ENCODE data around the gene POLA2. TPM values are rescaled to one million over a fixed set of nuclear protein-coding genes. Genes with fewer than 3 reads are reported as not detected.

The POLA2 gene
- total RNA-seq, 1 experiment from 2014 or later: 39.0 TPM

GRCh38 chr11:65242389-65242788 lies 19.4 kb upstream of the POLA2 start:
- ChIA-PET CTCF (no interaction called here), POLR2A (no interaction called here)
- intact Hi-C loops (cut with micrococcal nuclease; ENCODE audit: unreplicated experiment): no loop called here
- H3K27ac ChIP-seq (ENCODE audit: low read length): no peak overlapping the region
- no peaks in the 10 kb centered on the region for H3K4me1 ChIP-seq (ENCODE audit: control insufficient read depth, insufficient read depth, low read length)
- in situ Hi-C loops (cut with HindIII; ENCODE audit: low pct_unique_long_range_greater_than_20kb, low sequenced_read_pairs): no loop called here
- no peaks in the 10 kb centered on the region for H3K36me3 ChIP-seq (ENCODE audit: control insufficient read depth, insufficient read depth, low read length)
- no TSS peak for BruUV-seq (replicated peaks)
- no peak for ATAC-seq
- TF ChIP-seq SIN3A (IDR thresholded peaks at IDR 0.05; ENCODE audit: borderline replicate concordance, insufficient read depth, low read depth, low read length) (no peak), POLR2AphosphoS5 (IDR thresholded peaks at IDR 0.05; ENCODE audit: low read depth, low read length) (no peak), TCF7L2 (IDR thresholded peaks at IDR 0.05; ENCODE audit: low read depth, low read length) (no peak), CTCF (IDR thresholded peaks at IDR 0.05) (no peak)
- TF ChIP-seq, protein P1, sequence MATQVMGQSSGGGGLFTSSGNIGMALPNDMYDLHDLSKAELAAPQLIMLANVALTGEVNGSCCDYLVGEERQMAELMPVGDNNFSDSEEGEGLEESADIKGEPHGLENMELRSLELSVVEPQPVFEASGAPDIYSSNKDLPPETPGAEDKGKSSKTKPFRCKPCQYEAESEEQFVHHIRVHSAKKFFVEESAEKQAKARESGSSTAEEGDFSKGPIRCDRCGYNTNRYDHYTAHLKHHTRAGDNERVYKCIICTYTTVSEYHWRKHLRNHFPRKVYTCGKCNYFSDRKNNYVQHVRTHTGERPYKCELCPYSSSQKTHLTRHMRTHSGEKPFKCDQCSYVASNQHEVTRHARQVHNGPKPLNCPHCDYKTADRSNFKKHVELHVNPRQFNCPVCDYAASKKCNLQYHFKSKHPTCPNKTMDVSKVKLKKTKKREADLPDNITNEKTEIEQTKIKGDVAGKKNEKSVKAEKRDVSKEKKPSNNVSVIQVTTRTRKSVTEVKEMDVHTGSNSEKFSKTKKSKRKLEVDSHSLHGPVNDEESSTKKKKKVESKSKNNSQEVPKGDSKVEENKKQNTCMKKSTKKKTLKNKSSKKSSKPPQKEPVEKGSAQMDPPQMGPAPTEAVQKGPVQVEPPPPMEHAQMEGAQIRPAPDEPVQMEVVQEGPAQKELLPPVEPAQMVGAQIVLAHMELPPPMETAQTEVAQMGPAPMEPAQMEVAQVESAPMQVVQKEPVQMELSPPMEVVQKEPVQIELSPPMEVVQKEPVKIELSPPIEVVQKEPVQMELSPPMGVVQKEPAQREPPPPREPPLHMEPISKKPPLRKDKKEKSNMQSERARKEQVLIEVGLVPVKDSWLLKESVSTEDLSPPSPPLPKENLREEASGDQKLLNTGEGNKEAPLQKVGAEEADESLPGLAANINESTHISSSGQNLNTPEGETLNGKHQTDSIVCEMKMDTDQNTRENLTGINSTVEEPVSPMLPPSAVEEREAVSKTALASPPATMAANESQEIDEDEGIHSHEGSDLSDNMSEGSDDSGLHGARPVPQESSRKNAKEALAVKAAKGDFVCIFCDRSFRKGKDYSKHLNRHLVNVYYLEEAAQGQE (IDR thresholded peaks at IDR 0.05; ENCODE audit: insufficient read depth in 1 of 2, low read depth in 2 of 2, low read length in 1 of 2): no peak
- H3K9me3 ChIP-seq (ENCODE audit: control insufficient read depth, insufficient read depth, low read depth, low read length): peaks cover 2% of the 10 kb centered on the region; the same call in 1 of the 2 replicates
- no peak overlapping the region for H3K4me3 ChIP-seq (ENCODE audit: low read depth in 2 of 2, low read length in 2 of 2)
- H3K27me3 ChIP-seq (ENCODE audit: control insufficient read depth, insufficient read depth, low read length): no peaks in the 10 kb centered on the region
- DNase-seq (ENCODE audit: low read depth, low spot score): no peak

DNA sequence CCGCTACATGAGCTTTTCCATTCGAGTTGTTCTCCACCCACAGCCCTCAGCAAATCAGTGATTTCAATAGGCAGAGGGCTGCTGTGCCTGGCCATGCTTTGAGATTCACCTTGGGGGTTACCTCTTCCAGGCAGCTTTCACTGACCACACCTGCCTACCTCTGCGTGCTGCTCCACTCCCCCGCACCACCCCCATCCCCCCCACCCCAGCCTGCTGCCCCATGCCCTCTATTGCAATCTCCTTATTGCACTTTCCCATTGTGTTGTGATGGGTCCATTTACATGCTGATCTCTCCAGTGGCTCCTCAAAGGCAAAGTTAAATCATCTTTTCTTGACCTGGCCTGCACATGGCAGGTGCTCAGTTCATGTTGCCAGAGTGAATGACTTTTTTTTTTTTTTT lies 18.0 kb upstream of the POLA2 start:
- CTCF ChIA-PET: interaction anchor here (0.7 kb wide), 1 partner anchor 36 kb away, joined by 5 read pairs; no protein-coding TSS in a partner anchor

More for the DNA sequence above, 18.0 kb upstream of the POLA2 start:
- no peak for DNase-seq (ENCODE audit: low read depth, low spot score)
- Histone ChIP-seq H3K4me3 (ENCODE audit: low read depth in 2 of 2, low read length in 2 of 2) (no peak overlapping the region), H3K36me3 (ENCODE audit: control insufficient read depth, insufficient read depth, low read length) (no peaks in the 10 kb centered on the region), H3K9me3 (ENCODE audit: control insufficient read depth, insufficient read depth, low read depth, low read length) (peaks cover 2% of the 10 kb centered on the region; the same call in 1 of the 2 replicates), H3K27me3 (ENCODE audit: control insufficient read depth, insufficient read depth, low read length) (no peaks in the 10 kb centered on the region), H3K27ac (ENCODE audit: low read length) (no peak overlapping the region), H3K4me1 (ENCODE audit: control insufficient read depth, insufficient read depth, low read length) (no peaks in the 10 kb centered on the region)
- no TSS peak for BruUV-seq (replicated peaks)
- in situ Hi-C loops (cut with HindIII; ENCODE audit: low pct_unique_long_range_greater_than_20kb, low sequenced_read_pairs): no loop called here
- ATAC-seq: no peak
- TF ChIP-seq CTCF (IDR thresholded peaks at IDR 0.05): no peak
- TF ChIP-seq SIN3A (IDR thresholded peaks at IDR 0.05; ENCODE audit: borderline replicate concordance, insufficient read depth, low read depth, low read length): no peak
- TF ChIP-seq POLR2AphosphoS5 (IDR thresholded peaks at IDR 0.05; ENCODE audit: low read depth, low read length): no peak
- TF ChIP-seq TCF7L2 (IDR thresholded peaks at IDR 0.05; ENCODE audit: low read depth, low read length): no peak
- TF ChIP-seq, protein P1 (IDR thresholded peaks at IDR 0.05; ENCODE audit: insufficient read depth in 1 of 2, low read depth in 2 of 2, low read length in 1 of 2): no peak
- POLR2A ChIA-PET: interaction anchor here (0.7 kb wide), 1 partner anchor 36 kb away, joined by 3 read pairs; no protein-coding TSS in a partner anchor
- intact Hi-C loops (cut with micrococcal nuclease; ENCODE audit: unreplicated experiment): no loop called here

All from Panc1 (cell line).